ENCODE measurements around the gene BCOR.

- TF ChIP-seq POLR2A (IDR thresholded peaks at IDR 0.05) (no peak), CTCF (IDR thresholded peaks at IDR 0.05) (no peak), EP300 (IDR thresholded peaks at IDR 0.05) (no peak)
Observed at GRCh38 chrX:40083120-40083978, 14.4 kb downstream of the BCOR start.

Measured in suprapubic skin (tissue), 3 donors.